ENCODE data around the gene ZBTB20. TPM values are rescaled to one million over a fixed set of nuclear protein-coding genes. Genes with fewer than 3 reads are reported as not detected.

The ZBTB20 gene
- total and polyA plus RNA-seq, 2 donors (not counting 1 experiment from before 2014, with no cell fraction given) = 4.0 to 22.5 TPM

GRCh38 chr3:114660808-114661207, 486.3 kb downstream of the ZBTB20 start:
- no peak overlapping the region for H3K27ac ChIP-seq (ENCODE audit: insufficient read depth, low read length)
- no peaks in the 10 kb centered on the region for H4K20me1 ChIP-seq (ENCODE audit: control insufficient read depth, extremely low read depth, insufficient read depth, low read length)
- no peak overlapping the region for H3K4me3 ChIP-seq (replicated peaks in 1 of 4; ENCODE audit: control extremely low read depth in 1 of 4, insufficient read depth in 1 of 4, low read depth in 3 of 4, low read length in 4 of 4)
- TF ChIP-seq CTCF (conservative IDR thresholded peaks at IDR 0.05 in 1 of 2, IDR thresholded peaks at IDR 0.05 in 1 of 2; ENCODE audit: low read depth in 1 of 2, low read length in 2 of 2) (no peak), EZH2 (IDR thresholded peaks at IDR 0.05; ENCODE audit: low read length, missing control alignments) (no peak)
- H3K4me2 ChIP-seq (ENCODE audit: extremely low read depth, insufficient read depth, low read length) = no peak overlapping the region
- H3K9me3 ChIP-seq (ENCODE audit: control insufficient read depth, insufficient read depth, low read depth, low read length) = no peaks in the 10 kb centered on the region
- H3K36me3 ChIP-seq (ENCODE audit: control insufficient read depth, insufficient read depth, low read length) = no peaks in the 10 kb centered on the region
- no peaks in the 10 kb centered on the region for H3K79me2 ChIP-seq (ENCODE audit: control insufficient read depth, insufficient read depth, low read length)
- H3K9ac ChIP-seq (ENCODE audit: insufficient read depth, low read length) = no peak overlapping the region
- H2AFZ ChIP-seq (ENCODE audit: low read length) = no peak overlapping the region
- no peak for DNase-seq (ENCODE audit: low read depth in 2 of 2)
- H3K4me1 ChIP-seq (ENCODE audit: control insufficient read depth, extremely low read depth, insufficient read depth, low read length) = peaks cover 7% of the 10 kb centered on the region
- H3K27me3 ChIP-seq (ENCODE audit: control insufficient read depth, insufficient read depth, low read length) = no peaks in the 10 kb centered on the region

GRCh38 chr3:114660124-114660523, 487.0 kb downstream of the ZBTB20 start:
- Histone ChIP-seq H3K79me2 (ENCODE audit: control insufficient read depth, insufficient read depth, low read length) (no peaks in the 10 kb centered on the region), H3K9me3 (ENCODE audit: control insufficient read depth, insufficient read depth, low read depth, low read length) (no peaks in the 10 kb centered on the region), H3K36me3 (ENCODE audit: control insufficient read depth, insufficient read depth, low read length) (no peaks in the 10 kb centered on the region), H3K27me3 (ENCODE audit: control insufficient read depth, insufficient read depth, low read length) (no peaks in the 10 kb centered on the region), H3K4me2 (ENCODE audit: extremely low read depth, insufficient read depth, low read length) (peak overlapping the region; percentile 68), H4K20me1 (ENCODE audit: control insufficient read depth, extremely low read depth, insufficient read depth, low read length) (no peaks in the 10 kb centered on the region), H2AFZ (ENCODE audit: low read length) (no peak overlapping the region), H3K4me3 (replicated peaks in 1 of 4; ENCODE audit: control extremely low read depth in 1 of 4, insufficient read depth in 1 of 4, low read depth in 3 of 4, low read length in 4 of 4) (peak overlapping the region in 2 of 4 experiments; percentile 20 to 35), H3K9ac (ENCODE audit: insufficient read depth, low read length) (no peak overlapping the region), H3K27ac (ENCODE audit: insufficient read depth, low read length) (peak overlapping the region; percentile 26), H3K4me1 (ENCODE audit: control insufficient read depth, extremely low read depth, insufficient read depth, low read length) (peaks cover 7% of the 10 kb centered on the region)
- TF ChIP-seq EZH2 (IDR thresholded peaks at IDR 0.05; ENCODE audit: low read length, missing control alignments) = no peak
- TF ChIP-seq CTCF (conservative IDR thresholded peaks at IDR 0.05 in 1 of 2, IDR thresholded peaks at IDR 0.05 in 1 of 2; ENCODE audit: low read depth in 1 of 2, low read length in 2 of 2) = no peak
- peak; percentile 79 to 83 for DNase-seq (ENCODE audit: low read depth in 2 of 2)

- Histone ChIP-seq H3K9ac (ENCODE audit: insufficient read depth, low read length) (no peak overlapping the region), H2AFZ (ENCODE audit: low read length) (peak overlapping the region; percentile 88), H3K27ac (ENCODE audit: insufficient read depth, low read length) (peak overlapping the region; percentile 51), H3K4me2 (ENCODE audit: extremely low read depth, insufficient read depth, low read length) (peak overlapping the region; percentile 68), H3K4me1 (ENCODE audit: control insufficient read depth, extremely low read depth, insufficient read depth, low read length) (peaks cover 7% of the 10 kb centered on the region), H3K79me2 (ENCODE audit: control insufficient read depth, insufficient read depth, low read length) (no peaks in the 10 kb centered on the region), H3K9me3 (ENCODE audit: control insufficient read depth, insufficient read depth, low read depth, low read length) (no peaks in the 10 kb centered on the region), H3K36me3 (ENCODE audit: control insufficient read depth, insufficient read depth, low read length) (no peaks in the 10 kb centered on the region), H3K27me3 (ENCODE audit: control insufficient read depth, insufficient read depth, low read length) (no peaks in the 10 kb centered on the region), H4K20me1 (ENCODE audit: control insufficient read depth, extremely low read depth, insufficient read depth, low read length) (no peaks in the 10 kb centered on the region), H3K4me3 (replicated peaks in 1 of 4; ENCODE audit: control extremely low read depth in 1 of 4, insufficient read depth in 1 of 4, low read depth in 3 of 4, low read length in 4 of 4) (peak overlapping the region in 3 of 4 experiments; percentile 1 to 35 (median 20))
- no peak for TF ChIP-seq EZH2 (IDR thresholded peaks at IDR 0.05; ENCODE audit: low read length, missing control alignments)
- no peak for TF ChIP-seq CTCF (conservative IDR thresholded peaks at IDR 0.05 in 1 of 2, IDR thresholded peaks at IDR 0.05 in 1 of 2; ENCODE audit: low read depth in 1 of 2, low read length in 2 of 2)
- peak in 1 of 2 donors; percentile 17 for DNase-seq (ENCODE audit: low read depth in 2 of 2)
Measured at GRCh38 chr3:114659109-114660061, 487.7 kb downstream of the ZBTB20 start.
